VCaP (cell line): ENCODE data around the gene WDFY4.

ENCODE experiments used
- H3K27ac ChIP-seq: fragments of 450-650 bp; 2 replicates; pipeline ENCODE4 v1.5.1; 2017
- TF ChIP-seq, protein P1 (sequence below): fragments of 450-650 bp; conservative IDR thresholded peaks from 2 replicates; pipeline ENCODE4 v1.5.1; 2017; ENCODE audit warnings: mild to moderate bottlenecking, moderate library complexity

Gene WDFY4

GRCh38 chr10:48744587-48744986 is 59.9 kb downstream of the WDFY4 start:
- TF ChIP-seq, protein P1, sequence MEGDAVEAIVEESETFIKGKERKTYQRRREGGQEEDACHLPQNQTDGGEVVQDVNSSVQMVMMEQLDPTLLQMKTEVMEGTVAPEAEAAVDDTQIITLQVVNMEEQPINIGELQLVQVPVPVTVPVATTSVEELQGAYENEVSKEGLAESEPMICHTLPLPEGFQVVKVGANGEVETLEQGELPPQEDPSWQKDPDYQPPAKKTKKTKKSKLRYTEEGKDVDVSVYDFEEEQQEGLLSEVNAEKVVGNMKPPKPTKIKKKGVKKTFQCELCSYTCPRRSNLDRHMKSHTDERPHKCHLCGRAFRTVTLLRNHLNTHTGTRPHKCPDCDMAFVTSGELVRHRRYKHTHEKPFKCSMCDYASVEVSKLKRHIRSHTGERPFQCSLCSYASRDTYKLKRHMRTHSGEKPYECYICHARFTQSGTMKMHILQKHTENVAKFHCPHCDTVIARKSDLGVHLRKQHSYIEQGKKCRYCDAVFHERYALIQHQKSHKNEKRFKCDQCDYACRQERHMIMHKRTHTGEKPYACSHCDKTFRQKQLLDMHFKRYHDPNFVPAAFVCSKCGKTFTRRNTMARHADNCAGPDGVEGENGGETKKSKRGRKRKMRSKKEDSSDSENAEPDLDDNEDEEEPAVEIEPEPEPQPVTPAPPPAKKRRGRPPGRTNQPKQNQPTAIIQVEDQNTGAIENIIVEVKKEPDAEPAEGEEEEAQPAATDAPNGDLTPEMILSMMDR: no peak
- no peak overlapping the region for H3K27ac ChIP-seq

DNA sequence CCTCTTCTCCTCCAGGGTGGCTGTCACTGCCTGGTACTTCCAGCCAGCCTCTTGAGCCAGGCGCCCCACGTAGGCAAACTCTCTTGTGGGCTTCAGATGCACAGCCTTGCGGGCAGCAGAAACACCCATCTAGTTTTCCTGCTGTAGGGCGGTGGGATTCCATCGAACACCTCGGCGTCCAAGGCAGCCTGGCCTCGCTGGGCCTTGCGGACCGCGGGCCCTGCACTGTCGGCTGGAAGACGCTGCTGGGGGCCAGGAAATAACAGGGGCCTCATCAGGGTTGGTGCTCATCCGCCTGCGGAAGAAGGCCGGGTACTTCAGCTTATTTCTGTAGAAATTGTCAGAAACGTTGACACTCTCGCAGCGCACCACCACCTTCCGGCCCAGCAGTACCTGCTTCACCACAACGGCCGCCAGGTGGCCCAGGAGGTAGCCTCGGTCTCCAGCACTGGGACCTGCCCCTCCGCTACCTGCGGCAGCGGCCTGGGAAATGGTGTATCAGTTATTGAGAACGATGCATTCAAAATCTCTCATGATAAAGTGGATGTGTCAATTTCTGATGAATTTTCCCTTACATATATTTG is 61.1 kb downstream of the WDFY4 start:
- no peak overlapping the region for H3K27ac ChIP-seq
- TF ChIP-seq, protein P1: 0 out of 2 replicates have a peak, but pooled peaks have one; percentile 8

GRCh38 chr10:48748573-48748972 is 63.9 kb downstream of the WDFY4 start:
- no peak overlapping the region for H3K27ac ChIP-seq
- TF ChIP-seq, protein P1: no peak

GRCh38 chr10:48749254-48749787 is 64.6 kb downstream of the WDFY4 start:
- H3K27ac ChIP-seq: no peak overlapping the region
- TF ChIP-seq, protein P1: no peak

GRCh38 chr10:48750019-48750418 is 65.3 kb downstream of the WDFY4 start:
- H3K27ac ChIP-seq: no peak overlapping the region
- TF ChIP-seq, protein P1: no peak

GRCh38 chr10:48750991-48751390 is 66.3 kb downstream of the WDFY4 start:
- H3K27ac ChIP-seq: no peak overlapping the region
- TF ChIP-seq, protein P1: no peak

- TF ChIP-seq, protein P1: no peak
- no peak overlapping the region for H3K27ac ChIP-seq
Measured at GRCh38 chr10:48751730-48752129, 67.1 kb downstream of the WDFY4 start.
